SU-DHL-6 (cell line): Measurements from ENCODE around the gene PIK3CA.

Source experiments
- CTCF ChIP-seq: fragments of 200-600 bp; sonication (generic); IDR thresholded peaks from one replicate; pipeline ENCODE4 v1.5.1; 2017; ENCODE audit warnings: antibody characterized with exemption, mild to moderate bottlenecking, low read length, moderate library complexity; ENCODE audit not compliant: insufficient read depth, poor library complexity, severe bottlenecking
- EZH2phosphoT487 ChIP-seq: fragments of 200-600 bp; sonication (generic), shearing (Covaris generic); conservative IDR thresholded peaks from 2 replicates; pipeline ENCODE4 v1.6.1; 2018; ENCODE audit warnings: mild to moderate bottlenecking, antibody characterized with exemption, low read length, moderate library complexity, mixed read lengths

DNA sequence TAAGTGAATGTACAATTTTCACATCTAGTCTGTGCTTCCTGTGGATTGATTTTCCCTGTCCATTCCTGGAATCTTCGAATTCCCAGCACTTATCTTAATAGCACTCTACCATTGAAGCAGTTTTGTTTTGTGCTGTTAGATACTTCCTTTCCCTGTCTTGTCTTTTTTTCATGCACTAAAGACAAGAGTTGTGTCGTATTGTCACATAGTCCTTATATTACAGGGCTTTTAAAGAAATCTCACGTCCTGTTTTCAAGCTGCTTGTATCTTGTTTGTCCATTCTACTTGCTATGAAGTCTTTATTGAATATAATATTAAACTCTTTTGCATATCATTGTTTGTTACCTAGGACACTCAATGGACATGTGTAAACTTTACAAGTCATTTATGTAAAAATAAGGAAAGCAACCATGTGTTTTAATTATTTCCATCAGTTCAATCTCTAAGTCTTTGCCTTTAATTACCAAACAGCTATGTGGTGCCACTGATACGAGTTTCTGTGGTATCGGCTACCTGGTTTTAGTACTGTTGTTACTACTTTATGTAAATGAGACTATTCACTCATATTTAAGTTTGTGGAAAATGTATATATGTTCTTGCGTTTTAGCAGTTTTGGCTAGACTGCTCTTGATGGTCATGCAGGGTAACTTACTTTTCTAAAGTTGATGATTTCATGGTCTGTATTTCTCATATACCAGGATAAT lies 10.3 kb downstream of the PIK3CA start:
- TF ChIP-seq CTCF (no peak), EZH2phosphoT487 (no peak)
